C4-2B (cell line): Measurements from ENCODE around the gene ASGR1.

Experiments used
- CTCF ChIP-seq: fragments of 450-650 bp; conservative IDR thresholded peaks from 2 replicates; pipeline ENCODE4 v1.5.1; 2017; ENCODE audit warnings: mild to moderate bottlenecking
- ZFX ChIP-seq: fragments of 450-650 bp; IDR thresholded peaks from 2 replicates; pipeline ENCODE4 v1.6.1; 2017

GRCh38 chr17:7196651-7197401 is 17.7 kb upstream of the ASGR1 start:
- TF ChIP-seq CTCF (no peak), ZFX (no peak)
